H9 (cell line): Measurements from ENCODE around the gene POFUT1. TPM values are rescaled to one million over a fixed set of nuclear protein-coding genes. Genes with fewer than 3 reads are reported as not detected.
"Not testable (repeated sequence)": the region's sequence is repeated elsewhere in the genome, so short reads cannot be mapped to it uniquely, and the experiment has no call there.

Source experiments
- DNase-seq: peaks from one replicate; pipeline ENCODE4 v3.0.0-alpha.2; 2017
- H2AFZ ChIP-seq: one replicate; pipeline ENCODE4 v1.6.1; 2013; ENCODE audit warnings: mild to moderate bottlenecking, low read length, control low read depth, moderate library complexity
- H2AK5ac ChIP-seq: 2 replicates; pipeline ENCODE4 v1.6.1; 2013; ENCODE audit warnings: low read length, control low read depth, mixed read lengths; ENCODE audit not compliant: insufficient read length
- H2BK120ac ChIP-seq: one replicate; pipeline ENCODE4 v1.6.1; 2013; ENCODE audit warnings: low read depth, mild to moderate bottlenecking, low read length, control low read depth, inconsistent platforms; ENCODE audit not compliant: poor library complexity, severe bottlenecking
- H2BK12ac ChIP-seq: 2 replicates; pipeline ENCODE4 v1.6.1; 2013; ENCODE audit warnings: low read length, control low read depth, mixed read lengths, low read depth; ENCODE audit not compliant: insufficient read length
- H2BK15ac ChIP-seq: 2 replicates; pipeline ENCODE4 v1.6.1; 2013; ENCODE audit warnings: low read depth, low read length, control low read depth
- H2BK20ac ChIP-seq: one replicate; pipeline ENCODE4 v1.6.1; 2013; ENCODE audit warnings: low read depth, mild to moderate bottlenecking, low read length, control low read depth, inconsistent platforms; ENCODE audit not compliant: poor library complexity, severe bottlenecking
- H2BK5ac ChIP-seq: 2 replicates; pipeline ENCODE4 v1.6.1; 2013; ENCODE audit warnings: low read length, control low read depth, mixed read lengths; ENCODE audit not compliant: insufficient read length
- H3K14ac ChIP-seq: 2 replicates; pipeline ENCODE4 v1.6.1; 2013; ENCODE audit warnings: low read length, control low read depth; ENCODE audit not compliant: insufficient read depth
- H3K18ac ChIP-seq: 2 replicates; pipeline ENCODE4 v1.6.1; 2013; ENCODE audit warnings: low read depth, mild to moderate bottlenecking, mixed read lengths, low read length, control low read depth; ENCODE audit not compliant: insufficient read length
- H3K23ac ChIP-seq: 2 replicates; pipeline ENCODE4 v1.6.1; 2013; ENCODE audit warnings: low read length, control low read depth, mixed read lengths, low read depth; ENCODE audit not compliant: insufficient read length
- H3K23me2 ChIP-seq: 2 replicates; pipeline ENCODE4 v1.6.1; 2013; ENCODE audit warnings: low read depth, mild to moderate bottlenecking, mixed read lengths, low read length, control low read depth; ENCODE audit not compliant: insufficient read length, poor library complexity, severe bottlenecking
- H3K27ac ChIP-seq: 2 replicates; pipeline ENCODE4 v1.5.1; 2013; ENCODE audit warnings: low read length, control low read depth, mixed read lengths, low read depth; ENCODE audit not compliant: insufficient read length
- H3K27me3 ChIP-seq: 2 replicates; pipeline ENCODE4 v1.6.1; 2013; ENCODE audit warnings: low read length, control low read depth, inconsistent platforms; ENCODE audit not compliant: insufficient read depth
- H3K4ac ChIP-seq: 2 replicates; pipeline ENCODE4 v1.6.1; 2013; ENCODE audit warnings: low read depth, mild to moderate bottlenecking, control low read depth, inconsistent platforms, low read length, moderate library complexity
- H3K4me1 ChIP-seq: 2 replicates; pipeline ENCODE4 v1.6.1; 2013; ENCODE audit warnings: low read length, control low read depth, inconsistent platforms; ENCODE audit not compliant: insufficient read depth
- H3K4me2 ChIP-seq: 2 replicates; pipeline ENCODE4 v1.6.1; 2013; ENCODE audit warnings: low read length, control low read depth, mixed read lengths; ENCODE audit not compliant: insufficient read length, insufficient read depth
- H3K56ac ChIP-seq: 2 replicates; pipeline ENCODE4 v1.6.1; 2013; ENCODE audit warnings: low read depth, mild to moderate bottlenecking, mixed read lengths, low read length, control low read depth; ENCODE audit not compliant: insufficient read length
- H3K79me1 ChIP-seq: 2 replicates; pipeline ENCODE4 v1.6.1; 2013; ENCODE audit warnings: low read depth, mild to moderate bottlenecking, moderate library complexity, low read length, control low read depth, inconsistent platforms; ENCODE audit not compliant: insufficient read depth, poor library complexity, severe bottlenecking
- H3K79me2 ChIP-seq: 2 replicates; pipeline ENCODE4 v1.6.1; 2013; ENCODE audit warnings: low read length, control low read depth, inconsistent platforms; ENCODE audit not compliant: insufficient read depth
- H3K9ac ChIP-seq: 2 replicates; pipeline ENCODE4 v1.6.1; 2013; ENCODE audit warnings: low read length, control low read depth, mixed read lengths; ENCODE audit not compliant: insufficient read length; ENCODE audit errors: extremely low read depth
- H3K9me3 ChIP-seq: one replicate; pipeline ENCODE4 v1.6.1; 2013; ENCODE audit warnings: low read depth, low read length, inconsistent platforms; ENCODE audit not compliant: control insufficient read depth
- H3T11ph ChIP-seq: one replicate; pipeline ENCODE4 v1.6.1; 2013; ENCODE audit warnings: mild to moderate bottlenecking, low read length, control low read depth, inconsistent platforms
- H4K20me1 ChIP-seq: one replicate; pipeline ENCODE4 v1.6.1; 2013; ENCODE audit not compliant: control insufficient read depth, insufficient read length, insufficient read depth
- H4K5ac ChIP-seq: 2 replicates; pipeline ENCODE4 v1.6.1; 2013; ENCODE audit warnings: low read depth, mild to moderate bottlenecking, mixed read lengths, low read length, control low read depth; ENCODE audit not compliant: insufficient read length
- H4K8ac ChIP-seq: replicated peaks from 2 replicates; pipeline ENCODE4 v1.6.1; 2013; ENCODE audit warnings: low read length, control low read depth, mixed read lengths, low read depth; ENCODE audit not compliant: insufficient read length
- H4K91ac ChIP-seq: 2 replicates; pipeline ENCODE4 v1.6.1; 2013; ENCODE audit warnings: low read depth, mild to moderate bottlenecking, moderate library complexity, mixed read lengths, low read length, control low read depth; ENCODE audit not compliant: insufficient read length
- H3K27ac Mint-ChIP-seq, 3 experiments: 2 replicates in 2 of 3; 3 replicates in 1 of 3; pipeline ENCODE4 v1.8.0; 2020 to 2021; ENCODE audit warnings: mixed read lengths in 3 of 3, mild to moderate bottlenecking in 1 of 3, moderate library complexity in 1 of 3
- H3K27me3 Mint-ChIP-seq: 2 replicates; pipeline ENCODE4 v1.8.0; 2021; ENCODE audit warnings: low read depth, mild to moderate bottlenecking, moderate library complexity, mixed read lengths
- H3K36me3 Mint-ChIP-seq, 3 experiments: 2 replicates in 2 of 3; 3 replicates in 1 of 3; pipeline ENCODE4 v1.8.0; 2020 to 2021; ENCODE audit warnings: low read depth in 3 of 3, mixed read lengths in 3 of 3; ENCODE audit not compliant: insufficient read depth in 1 of 3
- H3K4me1 Mint-ChIP-seq, 2 experiments: 2 replicates each; pipeline ENCODE4 v1.8.0; 2020; ENCODE audit warnings: mixed read lengths in 2 of 2
- H3K4me3 Mint-ChIP-seq, 2 experiments: 2 replicates in 1 of 2; 3 replicates in 1 of 2; pipeline ENCODE4 v1.8.0; 2020 to 2021; ENCODE audit warnings: mild to moderate bottlenecking in 2 of 2, mixed read lengths in 2 of 2, moderate library complexity in 1 of 2
- H3K9me3 Mint-ChIP-seq, 2 experiments: 2 replicates in 1 of 2; 3 replicates in 1 of 2; pipeline ENCODE4 v1.8.0; 2020; ENCODE audit warnings: mild to moderate bottlenecking in 2 of 2, mixed read lengths in 2 of 2, moderate library complexity in 1 of 2
- WGBS: extraction: QIAGEN DNeasy Blood & Tissue Kit; methylation state at CpG from one replicate; pipeline ENCODE4 v1.1.7; 2013; ENCODE audit warnings: missing lambda C conversion rate, low lambda C conversion rate, mixed read lengths; ENCODE audit not compliant: insufficient read length; ENCODE audit errors: extremely low coverage; 5-methylcytosine and 5-hydroxymethylcytosine counted together
- total RNA-seq: library from RNA; stranded (reverse); gene quantifications from 2 replicates; pipeline ENCODE4 v1.2.1, GENCODE V29; 2021
- TF ChIP-seq, protein P1 (sequence below): fragments of 200-600 bp; sonication (generic); conservative IDR thresholded peaks from 3 replicates; pipeline ENCODE4 v1.8.0; 2021; ENCODE audit warnings: antibody characterized with exemption, mild to moderate bottlenecking

POFUT1 gene
- total RNA-seq, 1 experiment from 2014 or later, result 41.2 TPM

DNA sequence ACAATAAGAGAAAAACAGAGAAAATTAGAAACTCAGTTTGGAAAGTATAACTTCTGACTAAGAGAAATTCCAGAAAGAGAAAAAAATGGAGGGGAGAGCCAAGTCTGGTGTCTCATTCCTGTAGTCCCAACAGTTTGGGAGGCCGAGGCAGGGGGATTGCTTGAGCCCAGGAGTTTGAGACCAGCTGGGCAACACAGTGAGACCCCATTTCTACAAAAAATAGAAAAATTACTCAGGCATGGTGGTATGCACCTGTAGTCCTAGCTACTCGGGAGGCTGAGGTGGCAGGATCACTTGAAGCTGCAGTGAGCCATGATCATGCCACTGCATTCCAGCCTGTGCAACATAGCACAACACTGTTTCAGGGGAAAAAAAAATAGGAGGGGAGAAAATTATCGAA, 66.7 kb downstream of the POFUT1 start:
- no peak overlapping the region for H2BK20ac ChIP-seq
- no peaks in the 10 kb centered on the region for H4K20me1 ChIP-seq
- no peak overlapping the region for H3K9ac ChIP-seq
- peaks cover 19% of the 10 kb centered on the region for H3K27me3 Mint-ChIP-seq
- no peaks in the 10 kb centered on the region for H3K36me3 Mint-ChIP-seq
- H3K14ac ChIP-seq, result no peak overlapping the region
- no peak overlapping the region for H4K5ac ChIP-seq
- no peak overlapping the region for H3K4me2 ChIP-seq
- H3K18ac ChIP-seq, result no peak overlapping the region
- H2BK120ac ChIP-seq, result no peak overlapping the region
- no peaks in the 10 kb centered on the region for H3K79me2 ChIP-seq
- H2AK5ac ChIP-seq, result no peak overlapping the region
- no peaks in the 10 kb centered on the region for H3K27me3 ChIP-seq
- H3K9me3 Mint-ChIP-seq, result no peaks in the 10 kb centered on the region
- DNase-seq, result no peak
- H3K4me3 Mint-ChIP-seq, result no peak overlapping the region
- no peaks in the 10 kb centered on the region for H3K9me3 ChIP-seq
- TF ChIP-seq, protein P1, sequence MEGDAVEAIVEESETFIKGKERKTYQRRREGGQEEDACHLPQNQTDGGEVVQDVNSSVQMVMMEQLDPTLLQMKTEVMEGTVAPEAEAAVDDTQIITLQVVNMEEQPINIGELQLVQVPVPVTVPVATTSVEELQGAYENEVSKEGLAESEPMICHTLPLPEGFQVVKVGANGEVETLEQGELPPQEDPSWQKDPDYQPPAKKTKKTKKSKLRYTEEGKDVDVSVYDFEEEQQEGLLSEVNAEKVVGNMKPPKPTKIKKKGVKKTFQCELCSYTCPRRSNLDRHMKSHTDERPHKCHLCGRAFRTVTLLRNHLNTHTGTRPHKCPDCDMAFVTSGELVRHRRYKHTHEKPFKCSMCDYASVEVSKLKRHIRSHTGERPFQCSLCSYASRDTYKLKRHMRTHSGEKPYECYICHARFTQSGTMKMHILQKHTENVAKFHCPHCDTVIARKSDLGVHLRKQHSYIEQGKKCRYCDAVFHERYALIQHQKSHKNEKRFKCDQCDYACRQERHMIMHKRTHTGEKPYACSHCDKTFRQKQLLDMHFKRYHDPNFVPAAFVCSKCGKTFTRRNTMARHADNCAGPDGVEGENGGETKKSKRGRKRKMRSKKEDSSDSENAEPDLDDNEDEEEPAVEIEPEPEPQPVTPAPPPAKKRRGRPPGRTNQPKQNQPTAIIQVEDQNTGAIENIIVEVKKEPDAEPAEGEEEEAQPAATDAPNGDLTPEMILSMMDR, result no peak
- peaks cover 3% of the 10 kb centered on the region for H3K23me2 ChIP-seq
- H2BK5ac ChIP-seq, result no peak overlapping the region
- H2BK15ac ChIP-seq, result no peak overlapping the region
- no peak overlapping the region; a peak in 1 of 7 replicates for H3K27ac Mint-ChIP-seq
- H2BK12ac ChIP-seq, result no peak overlapping the region
- H3K23ac ChIP-seq, result no peak overlapping the region
- WGBS, result no CpG with 5 or more reads among the region's 3 CpGs
- no peak overlapping the region for H4K91ac ChIP-seq
- no peak overlapping the region for H3K4ac ChIP-seq
- H3T11ph ChIP-seq, result no peak overlapping the region
- H3K27ac ChIP-seq, result no peak overlapping the region
- H3K79me1 ChIP-seq, result no peaks in the 10 kb centered on the region
- H2AFZ ChIP-seq, result no peak overlapping the region
- no peak overlapping the region for H3K56ac ChIP-seq
- peaks cover 9 to 10% of the 10 kb centered on the region in 2 experiments for H3K4me1 Mint-ChIP-seq
- H4K8ac ChIP-seq, result no peak overlapping the region
- no peaks in the 10 kb centered on the region for H3K4me1 ChIP-seq

DNA sequence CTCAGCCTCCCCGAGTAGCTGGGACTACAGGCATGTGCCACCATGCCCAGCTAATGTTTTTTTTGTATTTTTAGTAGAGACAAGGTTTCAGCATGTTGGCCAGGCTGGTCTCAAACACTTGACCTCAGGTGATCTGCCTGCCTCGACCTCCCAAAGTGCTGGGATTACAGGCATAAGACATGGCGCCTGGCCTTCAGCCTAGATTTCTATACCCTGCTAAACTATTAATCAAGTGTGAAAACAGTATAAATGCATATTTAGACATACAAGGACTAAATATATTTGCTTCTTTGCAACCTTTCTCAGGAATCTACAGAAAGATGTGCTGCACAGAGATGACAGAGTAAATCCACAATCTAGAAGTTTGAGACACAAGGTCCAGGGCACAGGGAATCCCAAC, 67.5 kb downstream of the POFUT1 start:
- not testable (repeated sequence) for H4K20me1 ChIP-seq, H4K8ac ChIP-seq, H3K4ac ChIP-seq, H3K9ac ChIP-seq, H3K14ac ChIP-seq, H3K23ac ChIP-seq, H2BK15ac ChIP-seq, H3K9me3 ChIP-seq, H3T11ph ChIP-seq, H3K79me1 ChIP-seq, H2AFZ ChIP-seq, H4K91ac ChIP-seq, H3K4me2 ChIP-seq, H3K18ac ChIP-seq, H4K5ac ChIP-seq, H2BK12ac ChIP-seq, H3K56ac ChIP-seq, H2BK120ac ChIP-seq, H2BK20ac ChIP-seq, H3K36me3 Mint-ChIP-seq, H3K23me2 ChIP-seq, H3K79me2 ChIP-seq, H3K4me3 Mint-ChIP-seq, H2AK5ac ChIP-seq, H3K27me3 ChIP-seq, H3K4me1 ChIP-seq, H3K9me3 Mint-ChIP-seq, H3K27ac ChIP-seq, DNase-seq, H3K27ac Mint-ChIP-seq, H2BK5ac ChIP-seq
- Mint-ChIP-seq H3K4me1 (peaks cover 9 to 10% of the 10 kb centered on the region in 2 experiments), H3K27me3 (peaks cover 19% of the 10 kb centered on the region)
- no CpG with 5 or more reads among the region's 3 CpGs for WGBS
